Thyroid gland (tissue), 4 donors: ENCODE results near the gene SUSD2. TPM values are rescaled to one million over a fixed set of nuclear protein-coding genes. Genes with fewer than 3 reads are reported as not detected.

Source experiments
- DNase-seq, 2 donors: peaks; one replicate each; pipeline ENCODE4 v3.0.0-alpha.2; 2019
- H3K27ac ChIP-seq, 3 donors: fragments of 200-600 bp; sonication (generic); 1 replicate in 2 of 3; 2 replicates in 1 of 3; pipeline ENCODE4 v1.5.1; 2016 to 2019; ENCODE audit warnings: mild to moderate bottlenecking in 1 of 3, moderate library complexity in 1 of 3
- H3K27me3 ChIP-seq: fragments of 200-600 bp; sonication (generic); one replicate; pipeline ENCODE4 v1.5.1; 2019
- H3K36me3 ChIP-seq, 2 donors: fragments of 200-600 bp; sonication (generic); one replicate each; pipeline ENCODE4 v1.5.1; 2016 to 2019
- H3K4me1 ChIP-seq, 2 donors: fragments of 200-600 bp; sonication (generic); one replicate each; pipeline ENCODE4 v1.5.1; 2017 to 2019
- H3K4me3 ChIP-seq, 3 donors: fragments of 200-600 bp; sonication (generic); replicated peaks in 1 of 3; 1 replicate in 2 of 3; 2 replicates in 1 of 3; pipeline ENCODE4 v1.5.1; 2016; ENCODE audit warnings: mild to moderate bottlenecking in 1 of 3
- H3K9me3 ChIP-seq: fragments of 200-600 bp; sonication (generic); one replicate; pipeline ENCODE4 v1.5.1; 2017
- CTCF ChIP-seq, 6 experiments: fragments of 200-600 bp in 3 of 6; fragments of 450-650 bp in 3 of 6; sonication (generic) in 3 of 6; IDR thresholded peaks; one replicate each; pipeline ENCODE4 v1.5.1; 2016 to 2019; ENCODE audit warnings: antibody characterized with exemption in 6 of 6, mild to moderate bottlenecking in 2 of 6, inconsistent platforms in 1 of 6, moderate library complexity in 1 of 6
- POLR2A ChIP-seq, 2 donors: fragments of 450-650 bp; IDR thresholded peaks; one replicate each; pipeline ENCODE4 v1.6.1; 2017; ENCODE audit warnings: antibody characterized with exemption in 2 of 2, mild to moderate bottlenecking in 2 of 2, moderate library complexity in 1 of 2
- WGBS, 2 donors: methylation state at CpG; one replicate each; pipeline ENCODE4 v1.1.5; 2017; 5-methylcytosine and 5-hydroxymethylcytosine counted together
- intact Hi-C: fragments of 100-400 bp; cut with DNase I; formaldehyde crosslinking; loops from one replicate; pipeline ENCODE4 v1.15.1; 2023
- total RNA-seq, 4 donors: library from RNA; depleted of rRNA; stranded (reverse); fragments of >200 nt; gene quantifications; one replicate each; pipeline ENCODE4 v1.2.3, GENCODE V29; 2016

SUSD2 gene
- total RNA-seq, 4 donors from 2014 or later: 9.5 to 22.5 (median 15.1) TPM

GRCh38 chr22:24153959-24154358 lies 27.3 kb upstream of the SUSD2 start:
- Histone ChIP-seq H3K36me3 (no peaks in the 10 kb centered on the region), H3K4me1 (peaks cover 29 to 50% of the 10 kb centered on the region in 2 donors), H3K9me3 (no peaks in the 10 kb centered on the region), H3K27ac (peak overlapping the region in 2 of 3 donors; percentile 54 to 59), H3K4me3 (no peak overlapping the region), H3K27me3 (no peaks in the 10 kb centered on the region)
- intact Hi-C loops: no loop called here
- no peak for DNase-seq
- WGBS, 2 donors: 89 to 93% methylated on average over 4 to 7 of the region's 7 CpGs
- TF ChIP-seq POLR2A (IDR thresholded peaks at IDR 0.05) (no peak), CTCF (IDR thresholded peaks at IDR 0.05) (no peak)

- H3K4me3 ChIP-seq: no peak overlapping the region
- no peaks in the 10 kb centered on the region for H3K27me3 ChIP-seq
- H3K9me3 ChIP-seq: no peaks in the 10 kb centered on the region
- peak overlapping the region in 1 of 3 donors; percentile 53 for H3K27ac ChIP-seq
- intact Hi-C loops: no loop called here
- H3K36me3 ChIP-seq: no peaks in the 10 kb centered on the region
- TF ChIP-seq CTCF (IDR thresholded peaks at IDR 0.05) (no peak), POLR2A (IDR thresholded peaks at IDR 0.05) (no peak)
- 96 to 97% methylated on average over 5 of the region's 5 CpGs for WGBS, 2 donors
- DNase-seq: no peak
- H3K4me1 ChIP-seq: peaks cover 38 to 54% of the 10 kb centered on the region in 2 donors
Measured at GRCh38 chr22:24154826-24155225, 26.5 kb upstream of the SUSD2 start.

- DNase-seq: peak; percentile 88 to 92
- intact Hi-C loops: no loop called here
- Histone ChIP-seq H3K27me3 (no peaks in the 10 kb centered on the region), H3K9me3 (no peaks in the 10 kb centered on the region), H3K4me1 (peaks cover 40 to 62% of the 10 kb centered on the region in 2 donors), H3K36me3 (no peaks in the 10 kb centered on the region), H3K4me3 (peak overlapping the region in 2 of 3 donors; percentile 52 to 57), H3K27ac (peak overlapping the region in 2 of 3 donors; percentile 53 to 60)
- WGBS, 2 donors: 0 to 6% methylated on average over 3 to 5 of the region's 41 CpGs
- peak in 1 of 2 donors; percentile 29 for TF ChIP-seq POLR2A (IDR thresholded peaks at IDR 0.05)
- TF ChIP-seq CTCF (IDR thresholded peaks at IDR 0.05): peak in 4 of 6 experiments; percentile 36 to 55 (median 46)
Measured at GRCh38 chr22:24155627-24156140, 25.6 kb upstream of the SUSD2 start.

GRCh38 chr22:24156141-24156912 lies 25.0 kb upstream of the SUSD2 start:
- intact Hi-C loops: no loop called here
- peaks cover 40 to 66% of the 10 kb centered on the region in 2 donors for H3K4me1 ChIP-seq

More at GRCh38 chr22:24156141-24156912, 25.0 kb upstream of the SUSD2 start:
- Histone ChIP-seq H3K4me3 (peak overlapping the region; percentile 52 to 60 (median 57)), H3K9me3 (no peaks in the 10 kb centered on the region), H3K27ac (peak overlapping the region in 2 of 3 donors; percentile 53 to 60), H3K36me3 (no peaks in the 10 kb centered on the region), H3K27me3 (no peaks in the 10 kb centered on the region)
- peak; percentile 41 to 47 for DNase-seq
- TF ChIP-seq CTCF (IDR thresholded peaks at IDR 0.05) (no peak), POLR2A (IDR thresholded peaks at IDR 0.05) (no peak)
- WGBS, 2 donors: 1 to 2% methylated on average over 24 to 51 of the region's 77 CpGs
